DOHH2 (cell line): ENCODE data around the gene UBAP1.
"Not testable (repeated sequence)": the region's sequence is repeated elsewhere in the genome, so short reads cannot be mapped to it uniquely, and the experiment has no call there.

Source experiments
- H3F3A ChIP-seq: fragments of 200-600 bp; sonication (generic), shearing (Covaris generic); 2 replicates; pipeline ENCODE4 v1.6.0; 2016; ENCODE audit warnings: antibody characterized with exemption, mild to moderate bottlenecking; ENCODE audit not compliant: control insufficient read depth, insufficient read depth
- H3K27ac ChIP-seq: fragments of 200-600 bp; sonication (generic); 2 replicates; pipeline ENCODE4 v1.5.1; 2014; ENCODE audit warnings: low read depth, mild to moderate bottlenecking, low read length, moderate library complexity
- H3K27me3 ChIP-seq: fragments of 200-600 bp; sonication (generic); 2 replicates; pipeline ENCODE4 v1.6.1; 2014; ENCODE audit warnings: mild to moderate bottlenecking, low read length, mixed read lengths; ENCODE audit not compliant: control insufficient read depth
- H3K36me3 ChIP-seq: fragments of 200-600 bp; sonication (generic); 2 replicates; pipeline ENCODE4 v1.6.1; 2014; ENCODE audit warnings: mild to moderate bottlenecking, low read length, moderate library complexity, mixed read lengths; ENCODE audit not compliant: control insufficient read depth
- H3K4me1 ChIP-seq: fragments of 200-600 bp; sonication (generic); 2 replicates; pipeline ENCODE4 v1.6.1; 2014; ENCODE audit warnings: mild to moderate bottlenecking, low read length, mixed read lengths; ENCODE audit not compliant: control insufficient read depth
- H3K4me2 ChIP-seq: fragments of 200-600 bp; sonication (generic); 2 replicates; pipeline ENCODE4 v1.6.0; 2014; ENCODE audit warnings: mild to moderate bottlenecking, low read length, moderate library complexity
- H3K4me3 ChIP-seq: fragments of 200-600 bp; sonication (generic); 2 replicates; pipeline ENCODE4 v1.5.1; 2014; ENCODE audit warnings: mild to moderate bottlenecking, low read length, mixed read lengths
- H3K79me2 ChIP-seq: fragments of 200-600 bp; sonication (generic); 2 replicates; pipeline ENCODE4 v1.6.1; 2014; ENCODE audit warnings: mild to moderate bottlenecking, low read length, mixed read lengths; ENCODE audit not compliant: control insufficient read depth
- H3K9me2 ChIP-seq: fragments of 200-600 bp; sonication (generic); replicated peaks from 2 replicates; pipeline ENCODE4 v1.6.1; 2014; ENCODE audit warnings: mild to moderate bottlenecking, low read length, mixed read lengths; ENCODE audit not compliant: control insufficient read depth
- H3K9me3 ChIP-seq: fragments of 200-600 bp; sonication (generic); 2 replicates; pipeline ENCODE4 v1.6.1; 2014; ENCODE audit warnings: antibody characterized with exemption, low read length, mixed read lengths; ENCODE audit not compliant: control insufficient read depth, insufficient read depth
- H4K20me1 ChIP-seq: fragments of 200-600 bp; sonication (generic); 2 replicates; pipeline ENCODE4 v1.6.0; 2014; ENCODE audit warnings: low read depth, mild to moderate bottlenecking, antibody characterized with exemption, low read length, moderate library complexity; ENCODE audit not compliant: control insufficient read depth, insufficient read depth
- EZH2phosphoT487 ChIP-seq: fragments of 200-600 bp; sonication (generic); IDR thresholded peaks from 2 replicates; pipeline ENCODE4 v1.6.1; 2017; ENCODE audit warnings: borderline replicate concordance, mild to moderate bottlenecking, antibody characterized with exemption, low read length, moderate library complexity, mixed read lengths
- TF ChIP-seq, protein P1 (sequence below): fragments of 200-600 bp; sonication (generic); IDR thresholded peaks from one replicate; pipeline ENCODE4 v1.5.1; 2014; ENCODE audit warnings: antibody characterized with exemption, mild to moderate bottlenecking, low read depth, low read length; ENCODE audit not compliant: poor library complexity, severe bottlenecking

Gene UBAP1

DNA sequence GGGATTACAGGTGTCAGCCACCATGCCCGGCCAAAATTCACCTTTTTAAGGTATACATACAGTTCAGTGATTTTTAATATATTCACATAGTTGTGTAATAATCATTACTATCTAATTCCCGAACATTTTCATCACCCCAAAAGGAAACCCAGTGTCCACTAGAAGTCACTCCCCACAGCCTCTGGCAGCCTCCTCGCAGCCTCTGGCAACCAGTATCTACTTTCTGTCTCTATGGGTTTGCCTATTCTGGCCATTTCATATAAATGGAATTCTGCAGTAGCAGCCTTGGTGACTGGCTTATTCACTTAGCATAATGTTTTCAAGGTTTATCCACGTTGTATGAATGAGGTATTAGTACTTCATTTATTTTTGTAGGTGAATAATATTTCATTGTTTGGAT is 59.0 kb downstream of the UBAP1 start:
- peaks cover 59% of the 10 kb centered on the region for H3K36me3 ChIP-seq

DNA sequence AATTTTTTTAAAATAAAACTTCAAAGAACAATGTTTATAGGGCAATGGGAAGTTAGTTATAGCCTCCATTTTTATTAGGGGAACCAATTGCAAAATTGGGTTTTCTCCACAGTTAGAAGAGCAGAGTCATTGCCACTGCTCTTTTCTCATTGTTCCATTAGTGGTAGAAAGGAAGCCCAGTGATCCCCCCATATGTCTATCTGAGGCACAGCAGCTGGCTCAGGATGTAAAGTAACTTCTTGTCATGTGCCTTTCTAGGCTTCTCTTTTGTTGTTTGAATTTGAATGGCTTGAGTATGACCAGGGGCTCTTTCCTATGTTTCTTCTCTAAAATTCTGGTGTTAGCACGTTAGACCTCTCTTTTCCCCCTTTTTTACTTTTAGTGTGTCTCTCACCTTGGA is 61.2 kb downstream of the UBAP1 start:
- Histone ChIP-seq H3F3A (no peaks in the 10 kb centered on the region), H3K4me2 (no peak overlapping the region), H3K27me3 (no peaks in the 10 kb centered on the region), H3K4me1 (peaks cover 9% of the 10 kb centered on the region), H3K9me2 (no peaks in the 10 kb centered on the region; the same call in 1 of the 2 replicates), H3K36me3 (peaks cover 58% of the 10 kb centered on the region), H3K27ac (no peak overlapping the region), H3K9me3 (no peaks in the 10 kb centered on the region), H3K4me3 (no peak overlapping the region), H3K79me2 (peaks cover 9% of the 10 kb centered on the region; the same call in 1 of the 2 replicates), H4K20me1 (no peaks in the 10 kb centered on the region)
- no peak for TF ChIP-seq EZH2phosphoT487
- TF ChIP-seq, protein P1, sequence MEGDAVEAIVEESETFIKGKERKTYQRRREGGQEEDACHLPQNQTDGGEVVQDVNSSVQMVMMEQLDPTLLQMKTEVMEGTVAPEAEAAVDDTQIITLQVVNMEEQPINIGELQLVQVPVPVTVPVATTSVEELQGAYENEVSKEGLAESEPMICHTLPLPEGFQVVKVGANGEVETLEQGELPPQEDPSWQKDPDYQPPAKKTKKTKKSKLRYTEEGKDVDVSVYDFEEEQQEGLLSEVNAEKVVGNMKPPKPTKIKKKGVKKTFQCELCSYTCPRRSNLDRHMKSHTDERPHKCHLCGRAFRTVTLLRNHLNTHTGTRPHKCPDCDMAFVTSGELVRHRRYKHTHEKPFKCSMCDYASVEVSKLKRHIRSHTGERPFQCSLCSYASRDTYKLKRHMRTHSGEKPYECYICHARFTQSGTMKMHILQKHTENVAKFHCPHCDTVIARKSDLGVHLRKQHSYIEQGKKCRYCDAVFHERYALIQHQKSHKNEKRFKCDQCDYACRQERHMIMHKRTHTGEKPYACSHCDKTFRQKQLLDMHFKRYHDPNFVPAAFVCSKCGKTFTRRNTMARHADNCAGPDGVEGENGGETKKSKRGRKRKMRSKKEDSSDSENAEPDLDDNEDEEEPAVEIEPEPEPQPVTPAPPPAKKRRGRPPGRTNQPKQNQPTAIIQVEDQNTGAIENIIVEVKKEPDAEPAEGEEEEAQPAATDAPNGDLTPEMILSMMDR: no peak

More for the DNA sequence above, 59.0 kb downstream of the UBAP1 start:
- H3K4me1 ChIP-seq: peaks cover 9% of the 10 kb centered on the region
- no peak overlapping the region for H3K4me3 ChIP-seq
- H4K20me1 ChIP-seq: no peaks in the 10 kb centered on the region
- H3K27ac ChIP-seq: no peak overlapping the region
- peaks cover 9% of the 10 kb centered on the region; the same call in 1 of the 2 replicates for H3K79me2 ChIP-seq
- no peaks in the 10 kb centered on the region; the same call in 1 of the 2 replicates for H3K9me2 ChIP-seq
- TF ChIP-seq, protein P1: no peak
- TF ChIP-seq EZH2phosphoT487: no peak
- H3K4me2 ChIP-seq: no peak overlapping the region
- H3K9me3 ChIP-seq: no peaks in the 10 kb centered on the region
- no peaks in the 10 kb centered on the region for H3K27me3 ChIP-seq
- H3F3A ChIP-seq: no peaks in the 10 kb centered on the region

DNA sequence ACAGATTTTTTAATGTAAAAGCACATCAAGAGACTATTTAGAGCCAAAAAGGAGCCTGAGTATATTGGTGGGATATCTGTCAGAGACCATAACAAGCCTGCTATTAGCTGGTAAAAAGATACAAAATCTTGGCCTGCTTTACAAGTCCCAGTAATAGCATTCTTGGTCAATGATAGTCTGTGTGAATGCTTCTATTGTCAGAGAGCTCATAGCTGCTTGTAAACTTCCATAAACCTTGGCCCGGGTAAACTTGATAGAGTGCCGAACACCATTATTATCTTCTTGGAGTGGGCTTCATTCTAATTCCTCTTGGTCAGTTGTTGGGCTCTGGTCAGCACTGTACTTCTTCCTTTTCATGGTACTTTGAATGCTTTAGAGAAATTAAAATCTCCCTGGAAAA is 64.0 kb downstream of the UBAP1 start:
- Histone ChIP-seq H3K9me3 (no peaks in the 10 kb centered on the region), H3K27me3 (no peaks in the 10 kb centered on the region), H3K27ac (no peak overlapping the region), H3K36me3 (peaks cover 55% of the 10 kb centered on the region), H3F3A (no peaks in the 10 kb centered on the region), H3K4me3 (no peak overlapping the region), H4K20me1 (no peaks in the 10 kb centered on the region), H3K9me2 (no peaks in the 10 kb centered on the region; the same call in 1 of the 2 replicates), H3K4me1 (peaks cover 8% of the 10 kb centered on the region), H3K4me2 (no peak overlapping the region), H3K79me2 (peaks cover 21% of the 10 kb centered on the region)
- TF ChIP-seq EZH2phosphoT487: no peak
- TF ChIP-seq, protein P1: no peak

GRCh38 chr9:34245212-34245611 is 66.4 kb downstream of the UBAP1 start:
- Histone ChIP-seq H3K79me2 (peaks cover 20% of the 10 kb centered on the region), H3K36me3 (peaks cover 62% of the 10 kb centered on the region)
- not testable (repeated sequence) for H3K27ac ChIP-seq, H3K9me2 ChIP-seq, H3K4me2 ChIP-seq, H3F3A ChIP-seq, H3K4me3 ChIP-seq, H3K4me1 ChIP-seq, H4K20me1 ChIP-seq, H3K27me3 ChIP-seq, H3K9me3 ChIP-seq
